K562 (cell line): ENCODE results near the gene LRRC3C. TPM values are rescaled to one million over a fixed set of nuclear protein-coding genes. Genes with fewer than 3 reads are reported as not detected.

ENCODE experiments used
- DMBX1 ChIP-seq: fragments of 250-450 bp; sonication (Bioruptor Pico); IDR thresholded peaks from 2 replicates; pipeline ENCODE4 v1.8.0; 2022; ENCODE audit warnings: inconsistent platforms, mild to moderate bottlenecking, moderate library complexity, borderline replicate concordance
- ETS2 ChIP-seq: IDR thresholded peaks from 2 replicates; pipeline ENCODE4 v1.6.1; 2016; ENCODE audit warnings: borderline replicate concordance, missing genetic modification characterization, mild to moderate bottlenecking, moderate library complexity, missing compliant biosample characterization; ENCODE audit not compliant: poor library complexity, severe bottlenecking
- GATAD2B ChIP-seq: fragments of 450-650 bp; IDR thresholded peaks from 2 replicates; pipeline ENCODE4 v1.6.1; 2017; ENCODE audit warnings: mild to moderate bottlenecking, borderline replicate concordance
- MITF ChIP-seq: IDR thresholded peaks from 2 replicates; pipeline ENCODE4 v1.6.1; 2014; ENCODE audit warnings: antibody characterized with exemption
- MXD1 ChIP-seq: fragments of 250-450 bp; sonication (Bioruptor Pico); IDR thresholded peaks from 2 replicates; pipeline ENCODE4 v1.8.0; 2021; ENCODE audit warnings: borderline replicate concordance, mild to moderate bottlenecking, moderate library complexity; ENCODE audit not compliant: poor library complexity, severe bottlenecking
- NFIX ChIP-seq: fragments of 250-450 bp; sonication (Bioruptor Pico); IDR thresholded peaks from 2 replicates; pipeline ENCODE4 v1.4.0; 2020; ENCODE audit warnings: low read depth, mild to moderate bottlenecking, moderate library complexity
- NKRF ChIP-seq: fragments of 450-650 bp; IDR thresholded peaks from 2 replicates; pipeline ENCODE4 v1.6.1; 2016; ENCODE audit warnings: borderline replicate concordance
- POLR3A ChIP-seq: IDR thresholded peaks from 2 replicates; pipeline ENCODE4 v1.6.1; 2011; ENCODE audit warnings: borderline replicate concordance, mild to moderate bottlenecking, moderate library complexity; ENCODE audit not compliant: insufficient read length, insufficient read depth; ENCODE audit errors: extremely low read depth
- TCF7 ChIP-seq: sonication (generic); IDR thresholded peaks from 2 replicates; pipeline ENCODE4 v1.6.1; 2016; ENCODE audit warnings: antibody characterized with exemption, borderline replicate concordance
- U2AF1 ChIP-seq: fragments of 200-400 bp; formaldehyde crosslinking; optimal IDR thresholded peaks from 2 replicates; pipeline ENCODE3; 2017; ENCODE audit warnings: mild to moderate bottlenecking, low read depth, low read length, moderate library complexity
- ZNF318 ChIP-seq, 2 experiments: fragments of 450-650 bp; IDR thresholded peaks; 2 replicates each; pipeline ENCODE4 v1.6.1; 2016; ENCODE audit warnings: mild to moderate bottlenecking in 2 of 2, borderline replicate concordance in 1 of 2, low read depth in 1 of 2, moderate library complexity in 1 of 2
- ZNF444 ChIP-seq: fragments of 250-450 bp; sonication (Bioruptor Pico); IDR thresholded peaks from 2 replicates; pipeline ENCODE4 v1.4.0; 2020; ENCODE audit warnings: mild to moderate bottlenecking, moderate library complexity
- polyA plus RNA-seq, 8 experiments: library from polyadenylated mRNA; depleted of rRNA in 4 of 8; stranded (reverse) in 5 of 8; unstranded in 3 of 8; fragments of >200 nt; fragmentation: Nextera tagmentation in 2 of 8; fragmentation: Illumina TruSeq in 1 of 8; extraction: Ambion mirVana in 2 of 8; extraction: Trizol in 1 of 8; gene quantifications; 2 replicates each; pipeline versions ENCODE4 v1.2.1 to v1.2.3, GENCODE V29; 2011 to 2014; ENCODE audit warnings: inconsistent platforms in 1 of 8, missing spikeins in 1 of 8
- total RNA-seq, 7 experiments: library from RNA; depleted of rRNA in 6 of 7; stranded (reverse); fragments of >200 nt in 6 of 7; fragmentation: Illumina TruSeq in 2 of 7; extraction: Trizol in 2 of 7; gene quantifications; 2 replicates each; pipeline versions ENCODE4 v1.2.1 to v1.2.3, GENCODE V29; 2011 to 2021; ENCODE audit warnings: low replicate concordance in 1 of 7

The LRRC3C gene
- total and polyA plus RNA-seq, 9 of the 15 experiments (the other 6 are each of a cell fraction or from before 2014, with no cell fraction given) = not detected

GRCh38 chr17:39971076-39971603 lies 43.6 kb downstream of the LRRC3C start (continued):
- TF ChIP-seq MITF = no peak
- no peak for TF ChIP-seq ZNF318 (IDR thresholded peaks at IDR 0.05; ENCODE audit: borderline replicate concordance in 1 of 2, low read depth in 1 of 2)
- no peak for TF ChIP-seq DMBX1
- no peak for TF ChIP-seq MXD1 (CRISPR knock-in tag)
- no peak for TF ChIP-seq POLR3A
- TF ChIP-seq GATAD2B = no peak
- TF ChIP-seq TCF7 = no peak
- TF ChIP-seq ZNF444 (CRISPR knock-in tag) = no peak
- TF ChIP-seq NFIX (CRISPR knock-in tag) = no peak
- no peak for TF ChIP-seq NKRF
- no peak for TF ChIP-seq ETS2 (tag)
- TF ChIP-seq U2AF1 = no peak
